Inflammatory macrophage treated with lipopolysaccharide for 1 hour (primary cell): ENCODE measurements around the gene EHMT2.

Experiments
- DNase-seq, 2 donors: peaks; one replicate each; pipeline ENCODE4 v3.0.0-alpha.2; 2020 to 2022

Gene EHMT2

DNA sequence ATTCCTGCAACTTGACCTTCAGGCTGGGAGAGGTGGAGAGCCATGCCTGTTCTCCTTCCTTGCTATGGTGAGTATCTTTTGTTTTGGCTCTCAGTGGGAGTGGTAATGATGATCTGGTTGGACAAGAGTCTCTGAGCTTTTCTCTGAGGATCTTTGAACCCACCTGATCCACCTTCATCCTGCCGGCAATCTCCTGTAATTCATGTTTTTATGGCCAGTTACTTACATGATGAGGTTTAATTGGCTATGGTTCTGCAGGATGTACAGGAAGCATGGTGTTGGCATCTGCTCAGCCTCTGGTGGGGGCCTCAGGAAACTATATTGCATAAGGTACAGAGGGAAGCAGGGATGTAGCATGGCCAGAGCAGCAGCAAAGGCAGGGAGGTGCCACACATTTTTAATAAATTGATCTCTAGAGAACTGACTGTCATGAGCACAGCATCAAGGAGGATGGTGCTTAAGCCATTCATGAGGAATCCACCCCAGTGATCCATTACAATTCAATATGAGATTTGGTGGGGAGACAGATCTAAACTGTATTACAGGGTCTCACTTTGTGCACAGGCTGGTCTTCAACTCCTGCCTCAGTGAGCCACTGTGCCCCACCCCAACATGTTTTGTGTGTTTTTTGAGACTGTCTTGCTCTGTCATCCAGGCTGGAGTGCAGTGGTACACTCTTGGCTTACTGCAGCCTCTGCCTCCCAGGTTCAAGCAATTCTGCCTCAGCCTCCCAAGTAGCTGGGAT lies 60.0 kb downstream of the EHMT2 start:
- no peak for DNase-seq

DNA sequence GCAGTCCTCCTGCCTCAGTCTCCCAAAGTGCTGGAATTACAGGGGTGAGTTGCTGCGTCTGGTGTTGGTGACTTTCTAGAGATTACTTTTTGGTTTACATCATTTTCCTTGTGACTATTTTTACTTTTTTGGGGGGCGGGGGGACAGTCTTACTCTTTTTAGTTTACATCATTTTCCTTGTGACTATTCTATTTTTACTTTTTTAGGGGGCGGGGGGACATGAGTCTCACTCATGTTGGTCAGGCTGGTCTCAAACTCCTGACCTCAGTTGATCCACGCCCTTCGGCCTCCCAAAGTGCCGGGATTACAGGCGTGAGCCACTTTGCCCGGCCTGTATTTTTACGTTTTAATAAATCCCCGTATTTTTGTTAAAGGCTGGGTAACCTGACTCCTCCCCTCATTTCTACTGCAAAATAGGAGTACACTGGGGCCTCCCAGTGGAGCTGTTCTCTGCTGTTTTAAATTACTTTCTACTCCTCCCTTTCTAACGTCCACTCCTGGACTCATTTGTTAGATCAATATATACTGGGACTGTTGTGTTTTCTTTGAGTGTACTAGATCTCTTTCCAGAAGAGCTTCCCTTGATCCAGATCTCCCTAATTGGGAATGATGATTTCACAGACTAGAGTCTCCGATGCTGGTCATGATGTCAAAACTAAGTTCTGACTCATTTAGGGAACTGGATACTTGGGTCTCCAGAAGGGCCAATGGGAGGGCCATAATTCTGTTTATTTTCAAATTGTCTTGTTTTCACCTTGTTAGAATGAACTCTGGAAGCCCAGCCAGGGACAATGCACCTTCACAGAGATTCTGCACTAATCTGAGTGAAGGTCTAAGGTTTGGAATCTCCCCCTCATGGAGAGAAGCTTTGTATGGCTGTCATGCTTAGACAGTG lies 60.8 kb downstream of the EHMT2 start:
- peak; percentile 60 to 77 for DNase-seq

DNA sequence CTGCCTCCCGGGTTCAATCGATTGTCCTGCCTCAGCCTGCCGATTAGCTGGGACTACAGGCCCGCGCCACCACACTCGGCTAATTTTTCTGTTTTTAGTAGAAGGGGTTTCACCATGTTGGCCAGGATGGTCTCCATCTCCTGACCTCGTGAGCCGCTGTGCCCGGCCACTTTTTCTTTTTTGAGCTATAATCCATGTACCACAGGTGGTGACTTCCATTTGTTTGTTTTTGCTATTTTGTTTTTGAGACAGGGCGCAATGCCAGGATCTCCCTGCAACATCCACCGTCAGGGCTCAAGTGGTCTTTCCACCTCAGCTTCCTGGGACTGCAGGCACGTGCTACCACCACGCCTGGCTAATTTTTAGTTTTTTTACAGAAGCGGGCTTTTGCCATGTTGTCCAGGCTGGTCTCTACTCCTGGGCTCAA lies 61.4 kb downstream of the EHMT2 start:
- DNase-seq, result no peak

DNA sequence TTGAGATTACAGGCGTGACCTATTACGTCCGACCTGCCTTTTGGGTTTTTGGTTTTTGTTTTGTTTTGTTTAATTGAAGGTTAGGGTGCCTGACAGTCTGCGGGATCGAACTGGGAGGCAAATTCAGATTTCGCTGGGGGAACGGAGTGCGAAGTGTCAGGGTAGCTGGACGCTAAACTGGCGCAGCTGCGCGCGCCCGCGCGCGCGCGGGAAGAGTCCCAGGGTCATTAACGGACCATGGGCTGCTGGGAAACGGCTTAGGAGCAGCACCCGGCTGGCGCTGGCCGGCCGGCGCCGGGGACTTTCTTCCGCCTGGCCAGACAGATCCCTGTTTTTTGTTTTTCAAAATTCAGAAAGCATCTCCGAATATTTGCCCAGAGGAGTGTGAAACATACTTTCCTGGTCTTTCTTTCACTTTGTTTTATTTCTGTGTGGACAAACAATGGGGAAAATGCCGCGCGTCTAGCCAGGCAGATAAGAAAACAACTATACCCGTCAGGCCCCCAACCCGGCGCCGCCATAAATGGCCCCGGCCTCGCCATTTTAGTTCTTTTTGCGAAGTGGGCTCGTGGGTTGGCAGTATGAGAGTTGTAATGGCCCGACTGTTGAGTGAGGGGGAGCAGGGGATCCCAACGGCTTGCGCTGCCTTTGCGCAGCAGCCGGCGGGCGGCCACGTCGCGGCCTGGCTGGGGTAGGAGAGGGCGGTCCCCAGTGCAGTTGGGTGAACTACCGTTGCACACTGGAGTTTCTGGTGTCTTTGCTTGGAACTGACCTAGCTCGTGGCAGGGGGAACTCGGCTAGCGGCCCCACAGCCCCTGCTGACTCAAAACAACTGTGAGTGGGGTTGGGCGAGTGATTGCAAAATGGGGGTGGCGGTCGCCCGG lies 62.9 kb downstream of the EHMT2 start:
- peak; percentile 76 to 91 for DNase-seq

DNA sequence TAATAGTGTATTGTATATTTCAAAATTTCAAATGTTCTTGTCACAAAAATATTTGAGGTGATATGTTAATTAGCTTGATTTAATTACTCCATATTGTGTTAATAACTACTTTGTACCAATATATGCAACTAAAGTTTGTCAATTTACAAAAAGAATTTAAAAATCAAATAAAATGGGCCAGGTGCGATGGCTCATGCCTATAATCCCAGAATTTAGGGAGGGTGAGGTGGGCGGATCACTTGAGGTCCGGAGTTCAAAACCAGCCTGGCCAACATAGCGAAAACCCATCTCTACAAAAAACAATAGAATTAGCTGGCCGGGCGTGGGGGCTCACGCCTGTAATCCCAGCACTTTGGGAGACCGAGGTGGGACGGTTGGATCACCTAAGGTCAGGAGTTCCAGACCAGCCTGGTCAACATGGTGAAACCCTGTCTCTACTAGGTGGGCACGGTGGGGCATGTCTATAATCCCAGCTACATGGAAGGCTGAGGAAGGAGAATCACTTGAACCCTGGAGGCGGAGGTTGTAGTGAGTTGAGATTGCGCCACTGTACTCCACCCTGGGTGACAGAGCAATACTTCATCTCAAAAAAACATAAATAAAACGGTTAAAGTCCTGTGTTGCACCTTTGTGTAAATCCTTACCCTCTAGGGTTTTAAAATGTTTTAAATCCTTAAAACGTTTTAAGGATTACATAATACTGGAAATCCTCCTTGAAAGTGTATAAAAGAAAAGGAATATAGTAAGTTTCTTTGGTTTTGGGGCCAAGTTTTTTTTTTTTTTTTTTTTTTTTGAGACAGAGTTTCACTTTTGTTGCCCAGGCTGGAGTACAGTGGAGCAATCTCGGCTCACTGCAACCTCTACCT lies 65.9 kb downstream of the EHMT2 start:
- peak; percentile 69 to 76 for DNase-seq

DNA sequence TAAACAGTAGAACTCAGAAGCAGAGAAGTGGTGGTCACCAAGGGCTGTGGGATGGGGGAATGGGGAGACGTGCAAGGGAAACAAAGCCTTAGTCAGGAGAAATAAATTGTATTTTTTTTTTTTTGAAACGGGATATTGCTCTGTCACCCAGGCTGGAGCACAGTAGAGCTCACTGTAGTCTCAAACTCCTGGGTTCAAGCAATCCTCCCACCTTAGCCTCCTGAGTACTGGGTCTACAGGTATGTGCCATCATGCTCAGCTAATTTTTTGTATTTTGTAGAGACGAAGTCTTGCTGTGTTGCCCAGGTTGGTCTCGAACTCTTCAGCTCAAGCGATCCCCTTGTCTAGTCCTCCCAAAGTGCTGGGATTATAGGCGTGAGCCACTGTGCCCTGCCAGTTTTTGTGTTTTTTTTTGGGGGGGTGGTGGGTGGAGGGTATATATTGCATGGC lies 66.6 kb downstream of the EHMT2 start:
- no peak for DNase-seq
